ENCODE measurements around the gene SHANK2.

DNA sequence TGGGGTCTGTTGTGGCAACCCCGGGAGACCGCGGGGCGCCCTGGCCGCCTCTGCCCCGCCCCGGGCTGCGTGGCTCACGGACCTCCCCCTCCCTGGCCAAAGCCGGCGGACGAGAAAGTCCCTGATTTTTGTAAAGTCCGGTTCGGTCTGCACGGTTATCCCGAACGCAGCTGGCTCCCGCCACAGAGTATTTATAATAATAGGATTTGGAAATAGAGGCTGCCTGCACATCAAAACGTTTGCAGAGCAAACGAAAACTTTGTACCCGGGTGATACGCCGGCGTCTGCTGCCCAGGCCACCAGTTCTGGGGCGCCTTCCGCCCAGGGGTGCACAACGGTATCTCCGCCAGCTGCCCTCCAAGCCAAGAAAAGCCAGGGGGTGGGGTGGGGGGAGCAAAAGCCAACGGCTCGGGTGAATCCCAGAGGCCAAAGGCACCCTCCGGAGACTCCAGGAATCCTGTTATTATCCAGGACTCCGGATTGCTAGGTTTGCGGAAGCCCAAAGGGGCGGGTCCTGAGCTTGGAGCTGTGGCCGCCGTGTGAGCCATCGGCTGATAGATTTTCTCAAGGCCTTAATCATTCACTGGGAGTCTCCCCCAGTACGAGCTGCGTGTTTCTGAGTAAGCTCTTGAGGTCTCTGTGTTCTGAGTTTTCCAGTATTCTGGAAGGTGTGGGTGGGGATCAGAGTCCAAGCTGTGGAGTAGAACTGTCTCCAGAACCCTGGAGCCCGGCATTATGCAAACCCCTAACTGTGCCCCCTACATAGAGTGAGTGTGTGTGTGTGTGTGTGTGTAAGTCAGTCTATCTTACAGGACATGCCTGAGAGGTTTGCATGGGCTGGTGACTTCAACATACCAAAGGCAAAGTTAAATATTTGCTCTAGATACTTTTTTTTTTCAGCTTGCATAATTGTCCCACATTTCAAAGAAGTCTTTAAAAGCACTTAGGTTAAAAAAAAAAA is 673 bp upstream of the SHANK2 start:
- no peak for TF ChIP-seq YY1 (IDR thresholded peaks at IDR 0.05; ENCODE audit: insufficient read depth, insufficient read length)
- no peak for TF ChIP-seq ZNF274 (IDR thresholded peaks at IDR 0.05; ENCODE audit: low read depth, low read length)
- TF ChIP-seq SUZ12 (IDR thresholded peaks at IDR 0.05; ENCODE audit: extremely low read depth, insufficient read depth, insufficient read length), result no peak
